Endothelial cell of umbilical vein (primary cell): ENCODE data around the gene KPRP. TPM values are rescaled to one million over a fixed set of nuclear protein-coding genes. Genes with fewer than 3 reads are reported as not detected.

Experiments used
- BruUV-seq: library from RNA; stranded (reverse); fragments of 400-500 nt; replicated peaks from 2 replicates; lab custom pipeline; 2021; lab: Mats Ljungman, UMichigan
- CTCF ChIA-PET: fragments of 300-600, 350-600 bp; sonication (Branson Sonifier 250); formaldehyde crosslinking; loops from one replicate; lab custom pipeline; 2021; ENCODE audit warnings: antibody characterized with exemption, inconsistent platforms; lab: Charles Lee
- POLR2A ChIA-PET: fragments of 300-600, 350-600 bp; sonication (Branson Sonifier 250); formaldehyde crosslinking; loops from one replicate; lab custom pipeline; 2021; ENCODE audit warnings: antibody characterized with exemption, inconsistent platforms; lab: Charles Lee
- DNase-seq: peaks from one replicate; pipeline ENCODE4 v3.0.0-alpha.2; 2011; ENCODE audit warnings: low read depth, low spot score
- FAIRE-seq: peaks from 2 replicates; lab custom pipeline; 2011; peaks lifted over from hg19 to GRCh38; lab: Jason Lieb, UNC
- H2AFZ ChIP-seq: 2 replicates; pipeline ENCODE4 v1.6.0; 2012; ENCODE audit warnings: low read depth, low read length, control low read depth, inconsistent platforms
- H3K27ac ChIP-seq: 2 replicates; pipeline ENCODE4 v1.5.1; 2011; ENCODE audit warnings: low read depth, mild to moderate bottlenecking, control low read depth, low read length, moderate library complexity; ENCODE audit not compliant: insufficient read depth
- H3K27me3 ChIP-seq, 2 experiments: 2 replicates each; pipeline versions ENCODE4 v1.6.0 to v1.6.1; 2011; ENCODE audit warnings: low read length in 2 of 2, mixed read lengths in 1 of 2; ENCODE audit not compliant: control insufficient read depth in 2 of 2, insufficient read depth in 2 of 2
- H3K36me3 ChIP-seq, 2 experiments: 2 replicates in 1 of 2; 3 replicates in 1 of 2; pipeline ENCODE4 v1.5.1; 2011; ENCODE audit warnings: low read length in 2 of 2, mild to moderate bottlenecking in 1 of 2, moderate library complexity in 1 of 2; ENCODE audit not compliant: control insufficient read depth in 2 of 2, insufficient read depth in 2 of 2; ENCODE audit errors: extremely low read depth in 1 of 2
- H3K4me1 ChIP-seq: 3 replicates; pipeline ENCODE4 v1.5.1; 2011; ENCODE audit warnings: mild to moderate bottlenecking, low read length; ENCODE audit not compliant: control insufficient read depth, insufficient read depth; ENCODE audit errors: extremely low read depth
- H3K4me2 ChIP-seq: 2 replicates; pipeline ENCODE4 v1.6.1; 2011; ENCODE audit warnings: low read length, control low read depth, mixed read lengths; ENCODE audit not compliant: insufficient read depth
- H3K4me3 ChIP-seq, 3 experiments: fragments of 200-600 bp in 1 of 3; sonication (generic), shearing (Covaris generic) in 1 of 3; replicated peaks in 1 of 3; 2 replicates each; pipeline ENCODE4 v1.5.1; 2011 to 2016; ENCODE audit warnings: control low read depth in 3 of 3, low read length in 3 of 3, mild to moderate bottlenecking in 2 of 3, inconsistent platforms in 1 of 3, low read depth in 1 of 3, moderate library complexity in 1 of 3; ENCODE audit not compliant: insufficient read depth in 1 of 3
- H3K79me2 ChIP-seq: 2 replicates; pipeline ENCODE4 v1.6.0; 2012; ENCODE audit warnings: low read length, inconsistent platforms; ENCODE audit not compliant: control insufficient read depth, insufficient read depth
- H3K9ac ChIP-seq: replicated peaks from 2 replicates; pipeline ENCODE3; 2011; ENCODE audit warnings: low read length, control low read depth; ENCODE audit not compliant: insufficient read depth; ENCODE audit errors: extremely low read depth
- H3K9me1 ChIP-seq: replicated peaks from 3 replicates; pipeline ENCODE4 v1.6.0; 2011; ENCODE audit warnings: mild to moderate bottlenecking, low read length; ENCODE audit not compliant: control insufficient read depth, insufficient read depth; ENCODE audit errors: extremely low read depth
- H3K9me3 ChIP-seq: replicated peaks from 2 replicates; pipeline ENCODE4 v1.5.1; 2012; ENCODE audit warnings: low read length, inconsistent platforms; ENCODE audit not compliant: control insufficient read depth, insufficient read depth
- H4K20me1 ChIP-seq: replicated peaks from 2 replicates; pipeline ENCODE3; 2011; ENCODE audit warnings: mild to moderate bottlenecking, low read length; ENCODE audit not compliant: control insufficient read depth, insufficient read depth; ENCODE audit errors: extremely low read depth
- CTCF ChIP-seq, 2 donors: IDR thresholded peaks; 1 replicate in 1 of 2; 2 replicates in 1 of 2; pipeline ENCODE4 v1.5.1; 2011; ENCODE audit warnings: low read length in 2 of 2, mild to moderate bottlenecking in 2 of 2, moderate library complexity in 2 of 2, control low read depth in 1 of 2, inconsistent platforms in 1 of 2, low read depth in 1 of 2; ENCODE audit not compliant: insufficient read depth in 1 of 2; ENCODE audit errors: extremely low read depth in 1 of 2
- EZH2 ChIP-seq: IDR thresholded peaks from 2 replicates; pipeline ENCODE4 v1.6.1; 2012; ENCODE audit warnings: borderline replicate concordance, low read depth, mild to moderate bottlenecking, moderate library complexity, low read length, inconsistent platforms; ENCODE audit not compliant: severe bottlenecking
- FOS ChIP-seq: IDR thresholded peaks from 2 replicates; pipeline ENCODE4 v1.6.1; 2011; ENCODE audit warnings: mild to moderate bottlenecking, low read length, moderate library complexity, borderline replicate concordance; ENCODE audit not compliant: insufficient read depth
- GATA2 ChIP-seq: IDR thresholded peaks from 2 replicates; pipeline ENCODE4 v1.7.0; 2011; ENCODE audit warnings: low read depth, mild to moderate bottlenecking, moderate library complexity, mixed read lengths, low read length; ENCODE audit not compliant: insufficient read length, insufficient read depth
- MYC ChIP-seq: IDR thresholded peaks from one replicate; pipeline ENCODE4 v1.6.1; 2011; ENCODE audit warnings: mild to moderate bottlenecking, low read depth, low read length
- POLR2A ChIP-seq: IDR thresholded peaks from 2 replicates; pipeline ENCODE4 v1.6.1; 2012; ENCODE audit warnings: low read depth, mild to moderate bottlenecking, control low read depth, low read length
- POLR2AphosphoS5 ChIP-seq: IDR thresholded peaks from 2 replicates; pipeline ENCODE4 v1.6.1; 2012; ENCODE audit warnings: low read depth, mild to moderate bottlenecking, control low read depth, low read length, moderate library complexity; ENCODE audit not compliant: insufficient read depth
- dilution Hi-C: fragments of 300-500 bp; cut with MboI; formaldehyde crosslinking; loops from one replicate; pipeline ENCODE4 v1.15.0; 2019; ENCODE audit warnings: low sequenced_read_pairs; ENCODE audit not compliant: extremely low pct_ligation_motif_present
- intact Hi-C: fragments of 100-400 bp; cut with micrococcal nuclease; formaldehyde crosslinking; loops from one replicate; pipeline ENCODE4 v1.10.0; 2022
- polyA plus RNA-seq, 4 experiments: library from polyadenylated mRNA; depleted of rRNA in 3 of 4; stranded (reverse) in 3 of 4; unstranded in 1 of 4; fragments of >200 nt; gene quantifications; 2 replicates each; pipeline versions ENCODE4 v1.2.1 to v1.2.3, GENCODE V29; 2011 to 2012; ENCODE audit warnings: missing spikeins in 1 of 4
- total RNA-seq: library from RNA; stranded (reverse); gene quantifications from 2 replicates; pipeline ENCODE4 v1.2.3, GENCODE V29; 2021

The KPRP gene
- total and polyA plus RNA-seq, 2 donors (not counting 3 experiments of a cell fraction or from before 2014, with no cell fraction given) = not detected

- FAIRE-seq = no peak
- CTCF ChIA-PET = no interaction called here
- intact Hi-C loops = no loop called here
Observed at GRCh38 chr1:152806576-152806975, 48.8 kb downstream of the KPRP start, which contains the start of gene LCE1C. TSS of gene LCE1C (minus strand) at chr1:152806651. CDS start at chr1:152805478, 1,173 bp downstream.

DNA sequence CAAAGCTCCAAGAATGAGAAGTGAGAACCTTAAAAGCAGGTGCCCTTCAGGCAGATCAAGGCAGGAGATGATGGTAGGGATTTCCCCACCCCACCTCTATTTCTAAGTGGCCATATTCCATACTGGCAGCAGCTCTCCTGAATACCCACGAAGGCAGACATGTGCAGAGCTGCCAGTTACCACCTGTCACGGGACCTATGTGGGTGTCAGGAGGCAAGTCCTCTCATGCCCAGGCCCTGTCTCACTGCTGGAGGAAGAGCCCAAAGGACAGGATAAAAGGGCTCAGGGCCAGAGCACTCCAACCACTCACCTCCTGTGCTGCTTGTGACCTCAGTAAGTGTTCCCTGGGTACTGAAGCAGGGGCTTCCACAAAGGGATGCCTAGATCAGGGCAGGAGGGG is 53.2 kb downstream of the KPRP start:
- no peak for DNase-seq
- Histone ChIP-seq H3K4me2 (no peak overlapping the region), H2AFZ (no peak overlapping the region), H3K9ac (no peak overlapping the region), H3K36me3 (no peaks in the 10 kb centered on the region), H3K9me1 (no peaks in the 10 kb centered on the region), H3K79me2 (no peaks in the 10 kb centered on the region), H3K4me1 (no peaks in the 10 kb centered on the region), H4K20me1 (no peaks in the 10 kb centered on the region), H3K27ac (no peak overlapping the region), H3K27me3 (no peaks in the 10 kb centered on the region), H3K4me3 (no peak overlapping the region), H3K9me3 (no peaks in the 10 kb centered on the region)
- intact Hi-C loops (no loop called here), dilution Hi-C loops (no loop called here)
- FAIRE-seq = no peak
- TF ChIP-seq POLR2AphosphoS5 (no peak), MYC (no peak), POLR2A (no peak), EZH2 (no peak), CTCF (IDR thresholded peaks at IDR 0.05; ENCODE audit: extremely low read depth in 1 of 2, insufficient read depth in 1 of 2, low read depth in 1 of 2, low read length in 2 of 2) (no peak)
- no TSS peak for BruUV-seq
- POLR2A ChIA-PET = no interaction called here
- CTCF ChIA-PET = no interaction called here

More at GRCh38 chr1:152806576-152806975, 48.8 kb downstream of the KPRP start, which contains the start of gene LCE1C:
- Histone ChIP-seq H3K4me2 (no peak within 1 kb of the TSS), H3K9me1 (no peaks in the 10 kb centered on the region), H3K4me1 (no peaks in the 10 kb centered on the region), H3K4me3 (no peak within 1 kb of the TSS), H3K79me2 (no peaks in the 10 kb centered on the region), H3K27me3 (no peaks in the 10 kb centered on the region), H2AFZ (no peak within 1 kb of the TSS), H3K36me3 (no peaks in the 10 kb centered on the region), H3K9me3 (no peaks in the 10 kb centered on the region), H3K9ac (no peak within 1 kb of the TSS), H4K20me1 (no peaks in the 10 kb centered on the region), H3K27ac (no peak within 1 kb of the TSS)
- BruUV-seq = no TSS peak
- TF ChIP-seq EZH2 (no peak), GATA2 (no peak), POLR2AphosphoS5 (no peak), FOS (no peak), MYC (no peak)
- POLR2A ChIA-PET = no interaction called here
- dilution Hi-C loops = no loop called here
- DNase-seq = no peak
